ENCODE measurements around the gene KCTD12.

DNA sequence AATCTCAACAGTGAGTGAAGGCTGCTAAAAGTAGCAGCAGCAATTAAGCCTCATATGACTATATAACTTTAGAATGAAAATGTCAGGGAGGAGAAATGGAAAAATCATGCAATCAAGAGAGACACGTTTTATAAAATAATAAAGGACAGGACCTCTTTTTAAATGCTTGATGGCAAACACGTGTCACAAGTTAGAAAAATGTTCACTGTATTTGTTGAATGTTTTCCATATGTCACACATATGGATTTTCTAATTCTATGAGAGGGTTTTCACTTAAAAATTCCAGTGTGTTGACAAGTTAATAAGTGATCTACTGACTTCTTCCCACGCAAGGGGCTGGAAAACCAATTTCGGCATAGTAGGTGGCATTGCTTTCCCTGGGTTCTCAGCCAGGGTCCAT, 27.7 kb upstream of the KCTD12 start:
- TF ChIP-seq, protein P1, sequence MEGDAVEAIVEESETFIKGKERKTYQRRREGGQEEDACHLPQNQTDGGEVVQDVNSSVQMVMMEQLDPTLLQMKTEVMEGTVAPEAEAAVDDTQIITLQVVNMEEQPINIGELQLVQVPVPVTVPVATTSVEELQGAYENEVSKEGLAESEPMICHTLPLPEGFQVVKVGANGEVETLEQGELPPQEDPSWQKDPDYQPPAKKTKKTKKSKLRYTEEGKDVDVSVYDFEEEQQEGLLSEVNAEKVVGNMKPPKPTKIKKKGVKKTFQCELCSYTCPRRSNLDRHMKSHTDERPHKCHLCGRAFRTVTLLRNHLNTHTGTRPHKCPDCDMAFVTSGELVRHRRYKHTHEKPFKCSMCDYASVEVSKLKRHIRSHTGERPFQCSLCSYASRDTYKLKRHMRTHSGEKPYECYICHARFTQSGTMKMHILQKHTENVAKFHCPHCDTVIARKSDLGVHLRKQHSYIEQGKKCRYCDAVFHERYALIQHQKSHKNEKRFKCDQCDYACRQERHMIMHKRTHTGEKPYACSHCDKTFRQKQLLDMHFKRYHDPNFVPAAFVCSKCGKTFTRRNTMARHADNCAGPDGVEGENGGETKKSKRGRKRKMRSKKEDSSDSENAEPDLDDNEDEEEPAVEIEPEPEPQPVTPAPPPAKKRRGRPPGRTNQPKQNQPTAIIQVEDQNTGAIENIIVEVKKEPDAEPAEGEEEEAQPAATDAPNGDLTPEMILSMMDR (IDR thresholded peaks at IDR 0.05; ENCODE audit: low read depth, low read length) = no peak
- no peak for TF ChIP-seq EZH2phosphoT487 (IDR thresholded peaks at IDR 0.05; ENCODE audit: low read depth)
